Psoas muscle (tissue), 8 donors: Measurements from ENCODE around the gene GTF2IRD1. TPM values are rescaled to one million over a fixed set of nuclear protein-coding genes. Genes with fewer than 3 reads are reported as not detected.
"Not testable (repeated sequence)": the region's sequence is repeated elsewhere in the genome, so short reads cannot be mapped to it uniquely, and the experiment has no call there.

Source experiments
- ATAC-seq, 4 donors: fragments of 200-7000 bp; cut with Tn5 transposase; one replicate each; pipeline ENCODE4 v1.9.1; 2020; ENCODE audit warnings: moderate library complexity in 3 of 4, mild to moderate bottlenecking in 2 of 4
- DNase-seq, 2 donors: peaks; one replicate each; pipeline ENCODE4 v3.0.0-alpha.2; 2020
- H3K27ac ChIP-seq: fragments of 200-600 bp; one replicate; pipeline ENCODE4 v1.8.0; 2022
- H3K27me3 ChIP-seq, 3 donors: fragments of 200-600 bp in 1 of 3; one replicate each; pipeline versions ENCODE4 v1.6.1 to v1.8.0; 2013 to 2022; ENCODE audit warnings: low read length in 2 of 3, mild to moderate bottlenecking in 2 of 3, moderate library complexity in 1 of 3; ENCODE audit not compliant: insufficient read depth in 3 of 3
- H3K36me3 ChIP-seq, 2 donors: fragments of 200-600 bp in 1 of 2; one replicate each; pipeline versions ENCODE4 v1.6.1 to v1.8.0; 2013 to 2022; ENCODE audit warnings: low read depth in 1 of 2, mild to moderate bottlenecking in 1 of 2, moderate library complexity in 1 of 2; ENCODE audit not compliant: insufficient read depth in 1 of 2
- H3K4me1 ChIP-seq: fragments of 200-600 bp; one replicate; pipeline ENCODE4 v1.8.0; 2022
- H3K4me3 ChIP-seq: fragments of 200-600 bp; one replicate; pipeline ENCODE4 v1.8.0; 2022; ENCODE audit warnings: mild to moderate bottlenecking
- H3K9me3 ChIP-seq: fragments of 200-600 bp; one replicate; pipeline ENCODE4 v1.8.0; 2022
- CTCF ChIP-seq: fragments of 200-600 bp; IDR thresholded peaks from one replicate; pipeline ENCODE4 v1.8.0; 2022; ENCODE audit warnings: antibody characterized with exemption
- WGBS, 3 donors: extraction: QIAGEN DNeasy Blood & Tissue Kit; methylation state at CpG; one replicate each; pipeline versions ENCODE4 v1.1.6 to v1.1.7; 2013; 5-methylcytosine and 5-hydroxymethylcytosine counted together
- intact Hi-C, 2 donors: fragments of 100-400 bp; cut with DNase I; formaldehyde crosslinking; loops; one replicate each; pipeline versions ENCODE4 v1.11.0 to v1.14.2; 2022
- polyA plus RNA-seq, 3 donors: library from polyadenylated mRNA; stranded (reverse); fragments of 200-250 nt; gene quantifications; one replicate each; pipeline ENCODE4 v1.2.3, GENCODE V29; 2013
- total RNA-seq, 4 donors: library from RNA; stranded (reverse); fragmentation: NEBNext Ultra II Directional in 2 of 4; extraction: Animal tissue kit (Norgen Biotek cat#: 25700) in 2 of 4; gene quantifications; one replicate each; pipeline versions ENCODE4 v1.2.1 to v1.2.4, GENCODE V29; 2021 to 2023
- donor health status: healthy with polysubstance abuse.
- donor health status: DM: no; HTN: no; CAD: no; lungs with moderate emphysema.
- donor health status: Bipolar disorder and iron deficiency.
- donor health status: healthy.
- donor health status: DM: yes; HTN: yes; CAD: no.
- donor health status: DM: no; HTN: no; CAD: no.
- donor health status: DM: no; HTN: no; CAD: no.
- donor health status: DM: yes; HTN: yes; CAD: no.

GTF2IRD1 gene
- total and polyA plus RNA-seq, 7 donors = 40.5 to 149 (median 61.7) TPM

- no peaks in the 10 kb centered on the region for H3K27me3 ChIP-seq
- ATAC-seq (no peak), DNase-seq (no peak)
- H3K36me3 ChIP-seq = no peaks in the 10 kb centered on the region
- H3K9me3 ChIP-seq = no peaks in the 10 kb centered on the region
- no peak overlapping the region for H3K4me3 ChIP-seq
- TF ChIP-seq CTCF = no peak
- H3K27ac ChIP-seq = peak overlapping the region; percentile 96
- intact Hi-C loops = loop anchor here in 1 of 2 donors (2.0 kb wide), 1 partner anchor 17 kb away; no protein-coding TSS in a partner anchor
- H3K4me1 ChIP-seq = peaks cover 60% of the 10 kb centered on the region
- 35 to 61% (median 37%) methylated on average over 11 of the region's 11 CpGs for WGBS, 3 donors
Observed at GRCh38 chr7:74483402-74484336, 30.0 kb downstream of the GTF2IRD1 start.

GRCh38 chr7:74485611-74486010, 31.9 kb downstream of the GTF2IRD1 start:
- Histone ChIP-seq H3K9me3 (no peaks in the 10 kb centered on the region), H3K27ac (peak overlapping the region; percentile 46), H3K27me3 (no peaks in the 10 kb centered on the region), H3K36me3 (no peaks in the 10 kb centered on the region), H3K4me3 (no peak overlapping the region), H3K4me1 (peaks cover 43% of the 10 kb centered on the region)
- ATAC-seq (no peak), DNase-seq (no peak)
- 90 to 94% (median 90%) methylated on average over 7 of the region's 7 CpGs for WGBS, 3 donors
- intact Hi-C loops = loop anchor here in 1 of 2 donors (2.0 kb wide), 1 partner anchor 15 kb away; no protein-coding TSS in a partner anchor
- no peak for TF ChIP-seq CTCF

GRCh38 chr7:74488518-74489030, 34.9 kb downstream of the GTF2IRD1 start:
- peaks cover 16% of the 10 kb centered on the region for H3K4me1 ChIP-seq
- H3K27ac ChIP-seq, H3K9me3 ChIP-seq, H3K36me3 ChIP-seq, intact Hi-C loops, DNase-seq, ATAC-seq, H3K27me3 ChIP-seq, H3K4me3 ChIP-seq: not testable (repeated sequence)
- 90 to 99% (median 96%) methylated on average over 8 of the region's 8 CpGs for WGBS, 3 donors

- Histone ChIP-seq H3K27me3 (no peaks in the 10 kb centered on the region), H3K27ac (peak overlapping the region; percentile 2), H3K4me1 (peaks cover 12% of the 10 kb centered on the region), H3K9me3 (no peaks in the 10 kb centered on the region), H3K4me3 (no peak overlapping the region), H3K36me3 (peaks cover 0 to 4% of the 10 kb centered on the region in 2 donors)
- TF ChIP-seq CTCF = no peak
- 84 to 88% (median 84%) methylated on average over 19 of the region's 19 CpGs for WGBS, 3 donors
- intact Hi-C loops = no loop called here
- DNase-seq = no peak
- peak in 2 of 4 donors; percentile 13 to 26 for ATAC-seq
Observed at GRCh38 chr7:74489997-74490945, 36.6 kb downstream of the GTF2IRD1 start.

GRCh38 chr7:74491490-74491889, 37.8 kb downstream of the GTF2IRD1 start:
- H3K27me3 ChIP-seq, H3K4me3 ChIP-seq, H3K4me1 ChIP-seq, intact Hi-C loops, H3K27ac ChIP-seq, H3K9me3 ChIP-seq, ATAC-seq, DNase-seq, H3K36me3 ChIP-seq: not testable (repeated sequence)
- 96 to 98% (median 97%) methylated on average over 2 of the region's 2 CpGs for WGBS, 3 donors
